Activated CD8-positive, alpha-beta memory T cell treated with anti-CD3 and anti-CD28 coated beads, Interleukin-2, amount 10 ng/mL, durations not matched to agents 7 days and 5 days (primary cell): Measurements from ENCODE around the gene GUCA2B. TPM values are rescaled to one million over a fixed set of nuclear protein-coding genes. Genes with fewer than 3 reads are reported as not detected.

Experiments
- ATAC-seq: fragments of 150-1000 bp; cut with Tn5 transposase; one replicate; pipeline ENCODE4 v1.10.0; 2021; ENCODE audit warnings: moderate library complexity
- CTCF ChIA-PET: fragments of 350-600 bp; sonication (Branson Sonifier 250); formaldehyde crosslinking; loops from one replicate; lab custom pipeline; 2021; ENCODE audit warnings: antibody characterized with exemption; lab: Charles Lee
- DNase-seq: peaks from one replicate; pipeline ENCODE4 v3.0.0-alpha.2; 2020
- H3K27ac Mint-ChIP-seq: one replicate; pipeline ENCODE4 v1.8.0; 2021; ENCODE audit warnings: mild to moderate bottlenecking, mixed read lengths
- H3K27me3 Mint-ChIP-seq: one replicate; pipeline ENCODE4 v1.8.0; 2021; ENCODE audit warnings: mixed read lengths
- H3K36me3 Mint-ChIP-seq: one replicate; pipeline ENCODE4 v1.8.0; 2021; ENCODE audit warnings: mild to moderate bottlenecking, mixed read lengths
- H3K4me1 Mint-ChIP-seq: one replicate; pipeline ENCODE4 v1.8.0; 2021; ENCODE audit warnings: mixed read lengths
- H3K4me3 Mint-ChIP-seq: one replicate; pipeline ENCODE4 v1.8.0; 2021; ENCODE audit warnings: mild to moderate bottlenecking, moderate library complexity, mixed read lengths
- H3K9me3 Mint-ChIP-seq: one replicate; pipeline ENCODE4 v1.8.0; 2022; ENCODE audit warnings: low read depth, mixed read lengths
- total RNA-seq, 2 experiments: library from RNA; stranded (reverse); gene quantifications; one replicate each; pipeline ENCODE4 v1.2.3, GENCODE V29; 2021

GUCA2B gene
- total RNA-seq, 2 experiments from 2014 or later, result not detected

DNA sequence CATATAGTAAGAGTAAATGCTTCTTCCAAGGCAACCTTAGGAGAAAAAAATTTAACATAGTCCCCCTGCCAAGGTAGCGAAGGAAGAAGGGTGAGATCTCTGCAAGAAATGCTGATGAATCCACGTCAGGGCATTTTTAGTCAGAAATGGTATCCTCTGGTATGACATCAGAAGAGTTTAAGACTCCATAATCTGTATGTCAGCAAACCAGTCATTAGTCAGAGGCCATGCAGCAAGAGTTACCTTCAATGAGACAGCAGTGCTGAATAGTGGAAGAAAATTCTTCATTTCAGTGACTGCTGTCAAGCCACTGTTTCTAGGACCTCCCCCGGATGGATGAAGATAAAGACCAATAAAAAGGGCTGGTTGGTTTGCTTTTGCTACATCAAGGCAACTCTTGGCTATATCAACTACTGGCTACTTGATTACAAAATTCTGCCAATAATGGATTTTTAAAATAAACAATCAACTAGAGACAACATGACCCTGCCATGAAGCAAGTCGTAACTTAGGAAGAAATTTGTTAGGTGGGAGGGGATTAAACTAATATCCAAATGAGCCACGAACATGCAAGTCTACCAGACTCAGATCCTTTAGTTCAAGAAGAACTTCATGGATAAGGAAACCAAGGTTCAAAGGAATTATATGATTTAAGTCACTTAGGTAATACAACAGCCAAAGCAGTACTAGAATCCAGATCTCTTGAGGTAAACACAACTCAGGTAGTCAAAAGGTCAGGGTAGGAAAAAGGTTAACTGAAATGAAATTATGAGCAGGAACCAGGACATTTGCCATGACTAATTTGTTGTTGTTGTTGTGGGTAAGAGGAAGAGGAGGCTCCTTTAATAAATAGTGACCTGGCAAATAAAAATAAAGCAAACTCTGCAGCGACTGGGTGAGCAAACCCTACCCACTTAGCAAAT lies 37.0 kb downstream of the GUCA2B start:
- DNase-seq (no peak), ATAC-seq (no peak)
- Mint-ChIP-seq H3K4me1 (peaks cover 10% of the 10 kb centered on the region), H3K4me3 (no peak overlapping the region), H3K27ac (no peak overlapping the region), H3K36me3 (peaks cover 43% of the 10 kb centered on the region), H3K9me3 (no peaks in the 10 kb centered on the region), H3K27me3 (no peaks in the 10 kb centered on the region)
- CTCF ChIA-PET, result interaction anchor here (0.9 kb wide), 1 partner anchor 16 kb away, joined by 3 read pairs; no protein-coding TSS in a partner anchor

DNA sequence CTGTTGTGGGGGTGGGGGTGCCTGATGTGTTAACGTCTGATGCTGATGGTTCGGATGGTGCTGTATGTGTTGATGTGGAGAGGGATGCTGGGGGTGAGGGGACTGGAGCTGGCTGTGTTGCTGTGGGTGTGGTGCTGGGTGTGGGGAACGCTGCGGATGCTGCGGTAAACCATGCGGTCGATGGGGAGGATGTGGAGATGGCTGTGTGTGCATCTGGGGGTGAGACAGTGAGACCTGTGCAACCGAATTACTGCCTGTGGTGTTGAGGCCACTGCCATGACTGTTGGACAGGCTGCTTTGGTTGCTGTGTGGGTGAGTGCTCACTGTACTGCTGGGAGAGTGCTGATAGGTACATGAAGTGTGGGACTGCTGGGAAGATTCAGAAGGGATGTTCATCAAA lies 38.1 kb downstream of the GUCA2B start:
- no peaks in the 10 kb centered on the region for H3K9me3 Mint-ChIP-seq
- DNase-seq, result no peak
- CTCF ChIA-PET, result interaction anchor here (0.9 to 2.0 kb wide), 2 partner anchors 18 kb away, joined by 3 to 7 read pairs; no protein-coding TSS in a partner anchor
- no peak overlapping the region for H3K4me3 Mint-ChIP-seq
- H3K36me3 Mint-ChIP-seq, result peaks cover 36% of the 10 kb centered on the region
- H3K27me3 Mint-ChIP-seq, result no peaks in the 10 kb centered on the region
- no peak overlapping the region for H3K27ac Mint-ChIP-seq
- no peak for ATAC-seq
- peaks cover 7% of the 10 kb centered on the region for H3K4me1 Mint-ChIP-seq

GRCh38 chr1:42192106-42192505 lies 38.9 kb downstream of the GUCA2B start:
- H3K36me3 Mint-ChIP-seq, result peaks cover 38% of the 10 kb centered on the region
- CTCF ChIA-PET, result interaction anchor here (1.1 to 2.0 kb wide), 2 partner anchors 18 to 33 kb away, joined by 3 to 7 read pairs; no protein-coding TSS in a partner anchor
- no peak for DNase-seq
- H3K27ac Mint-ChIP-seq, result no peak overlapping the region
- H3K9me3 Mint-ChIP-seq, result no peaks in the 10 kb centered on the region
- H3K4me1 Mint-ChIP-seq, result peaks cover 7% of the 10 kb centered on the region
- ATAC-seq, result no peak
- H3K4me3 Mint-ChIP-seq, result no peak overlapping the region
- no peaks in the 10 kb centered on the region for H3K27me3 Mint-ChIP-seq

DNA sequence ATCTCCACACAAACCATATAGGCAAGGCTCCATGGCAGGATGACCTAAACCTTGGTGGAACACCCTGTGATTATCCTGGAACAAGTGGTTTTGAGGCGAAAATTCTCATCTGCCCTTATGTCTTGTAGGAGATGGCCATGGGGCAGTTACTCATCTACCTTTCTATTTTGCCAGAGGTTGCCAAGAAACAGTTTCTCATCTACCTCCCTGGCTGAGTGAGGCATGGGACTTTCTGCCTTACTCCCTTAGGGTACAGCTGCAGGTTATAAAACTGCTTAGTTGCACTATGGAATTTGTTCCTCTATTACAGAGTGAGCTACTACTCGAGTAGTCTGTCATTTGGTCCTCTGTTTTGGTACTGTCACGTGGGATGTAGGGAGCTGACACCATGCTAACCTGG lies 42.6 kb downstream of the GUCA2B start:
- no peaks in the 10 kb centered on the region for H3K27me3 Mint-ChIP-seq
- CTCF ChIA-PET, result no interaction called here
- ATAC-seq, result no peak

GRCh38 chr1:42198251-42198650 lies 45.0 kb downstream of the GUCA2B start:
- H3K27ac Mint-ChIP-seq, result no peak overlapping the region
- H3K4me3 Mint-ChIP-seq, result no peak overlapping the region
- CTCF ChIA-PET, result no interaction called here
- ATAC-seq (no peak), DNase-seq (no peak)
- peaks cover 6% of the 10 kb centered on the region for H3K9me3 Mint-ChIP-seq
- H3K36me3 Mint-ChIP-seq, result peaks cover 48% of the 10 kb centered on the region
- no peaks in the 10 kb centered on the region for H3K4me1 Mint-ChIP-seq
- no peaks in the 10 kb centered on the region for H3K27me3 Mint-ChIP-seq

More for the DNA sequence above, 42.6 kb downstream of the GUCA2B start:
- Mint-ChIP-seq H3K36me3 (peaks cover 36% of the 10 kb centered on the region), H3K4me1 (peaks cover 7% of the 10 kb centered on the region), H3K27ac (no peak overlapping the region), H3K4me3 (no peak overlapping the region), H3K9me3 (no peaks in the 10 kb centered on the region)
- DNase-seq, result no peak

- DNase-seq (no peak), ATAC-seq (no peak)
- H3K4me3 Mint-ChIP-seq, result no peak overlapping the region
- H3K27me3 Mint-ChIP-seq, result no peaks in the 10 kb centered on the region
- CTCF ChIA-PET, result interaction anchor here (1.5 kb wide), 1 partner anchor 28 kb away, joined by 3 read pairs; no protein-coding TSS in a partner anchor
- H3K9me3 Mint-ChIP-seq, result peaks cover 9% of the 10 kb centered on the region
- no peak overlapping the region for H3K27ac Mint-ChIP-seq
- H3K4me1 Mint-ChIP-seq, result peaks cover 5% of the 10 kb centered on the region
- peaks cover 61% of the 10 kb centered on the region for H3K36me3 Mint-ChIP-seq
Observed at GRCh38 chr1:42201986-42202385, 48.8 kb downstream of the GUCA2B start.

Other genes with a start within 250 kb of the GUCA2B start
- 10 to 100 TPM; 15.1 to 18.1 TPM for gene HIVEP3, start 234.5 kb upstream of the GUCA2B start, total RNA-seq
- gene GUCA2A, start 11.3 kb downstream of the GUCA2B start, total RNA-seq, result not detected
- 10 to 100 TPM; 39.3 to 41.9 TPM for gene FOXJ3, start 181.8 kb downstream of the GUCA2B start, total RNA-seq
- 1 to 10 TPM; 1.3 to 1.5 TPM for gene RIMKLA, start 227.4 kb downstream of the GUCA2B start, total RNA-seq